Activated CD4-positive, alpha-beta T cell treated with anti-CD3 and anti-CD28 coated beads, Interleukin-2, Interleukin-6, amounts not matched to agents 100 ng/mL and 50 ng/mL, durations not matched to agents 16 hours and 8 hours (primary cell): ENCODE measurements around the gene KRTAP15-1.

Experiments
- DNase-seq: peaks from one replicate; pipeline ENCODE4 v3.0.0-alpha.2; 2020

KRTAP15-1 gene

GRCh38 chr21:30439975-30440374 lies at the start of gene KRTAP15-1:
TSS of gene KRTAP15-1 (plus strand) at chr21:30440275. CDS start at chr21:30440328, 53 bp downstream.
- no peak for DNase-seq

DNA sequence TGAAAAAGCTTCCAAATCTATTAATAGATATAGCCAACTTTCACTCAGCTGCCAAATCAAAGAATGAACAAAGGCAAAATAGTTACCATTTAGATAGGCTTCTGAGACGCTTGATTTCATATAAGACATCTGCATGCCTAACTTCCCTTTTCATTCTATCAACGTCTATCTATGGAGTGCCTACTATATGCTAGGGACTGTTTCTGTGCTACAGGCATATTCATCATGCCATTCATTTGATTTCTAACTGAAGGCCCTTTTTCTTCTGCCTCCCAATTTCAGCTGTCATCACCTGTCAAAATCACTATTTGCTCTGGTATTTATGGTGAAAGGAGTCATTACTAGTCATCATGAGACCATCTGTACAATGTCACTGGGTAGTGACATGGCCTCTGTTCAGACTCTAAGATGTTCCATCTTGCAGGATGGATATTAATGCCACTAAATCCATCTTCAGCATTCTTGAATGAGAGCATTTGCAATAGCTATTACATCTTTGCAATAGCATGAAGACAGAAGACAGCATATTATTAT lies 48.5 kb upstream of the KRTAP15-1 start:
- DNase-seq = no peak

GRCh38 chr21:30395731-30396130 lies 44.3 kb upstream of the KRTAP15-1 start, which contains the start of gene KRTAP13-1:
TSS of gene KRTAP13-1 (plus strand) at chr21:30396031. CDS start at chr21:30396087, 56 bp downstream.
- no peak for DNase-seq

- DNase-seq = peak; percentile 50
Observed at GRCh38 chr21:30408782-30409494, 31.1 kb upstream of the KRTAP15-1 start.

- DNase-seq = no peak
Observed at GRCh38 chr21:30415993-30416392, 24.1 kb upstream of the KRTAP15-1 start.

DNA sequence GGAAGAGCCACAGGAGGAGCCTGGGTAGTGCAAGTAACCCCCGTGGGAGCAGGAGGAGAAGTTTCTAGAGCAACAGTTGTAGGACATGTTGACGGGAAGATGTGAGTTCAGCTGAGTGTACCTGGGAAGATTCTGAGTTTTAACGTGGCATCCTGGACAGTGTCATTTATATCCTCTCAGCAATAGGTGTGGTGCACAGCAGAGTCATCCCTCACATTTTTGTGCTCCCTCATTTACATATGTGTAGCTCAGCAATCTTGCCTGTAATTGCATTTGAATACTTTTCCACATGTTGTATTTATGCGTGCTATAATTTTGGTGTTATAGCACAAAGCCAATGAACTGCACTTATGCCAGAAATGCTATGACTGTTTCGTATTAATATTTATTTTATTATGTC lies 14.2 kb upstream of the KRTAP15-1 start, which contains the start of gene KRTAP13-3:
TSS of gene KRTAP13-3 (minus strand) at position 101 of the 400 bp plus-strand sequence. CDS start at position 87, 14 bp downstream.
- no peak for DNase-seq

GRCh38 chr21:30426731-30427130 lies 13.3 kb upstream of the KRTAP15-1 start:
- DNase-seq = no peak

GRCh38 chr21:30430170-30430655 lies 9.9 kb upstream of the KRTAP15-1 start, which contains the start of gene KRTAP13-4:
TSS of gene KRTAP13-4 (plus strand) at chr21:30430220. CDS start at chr21:30430276, 56 bp downstream.
- no peak for DNase-seq

DNA sequence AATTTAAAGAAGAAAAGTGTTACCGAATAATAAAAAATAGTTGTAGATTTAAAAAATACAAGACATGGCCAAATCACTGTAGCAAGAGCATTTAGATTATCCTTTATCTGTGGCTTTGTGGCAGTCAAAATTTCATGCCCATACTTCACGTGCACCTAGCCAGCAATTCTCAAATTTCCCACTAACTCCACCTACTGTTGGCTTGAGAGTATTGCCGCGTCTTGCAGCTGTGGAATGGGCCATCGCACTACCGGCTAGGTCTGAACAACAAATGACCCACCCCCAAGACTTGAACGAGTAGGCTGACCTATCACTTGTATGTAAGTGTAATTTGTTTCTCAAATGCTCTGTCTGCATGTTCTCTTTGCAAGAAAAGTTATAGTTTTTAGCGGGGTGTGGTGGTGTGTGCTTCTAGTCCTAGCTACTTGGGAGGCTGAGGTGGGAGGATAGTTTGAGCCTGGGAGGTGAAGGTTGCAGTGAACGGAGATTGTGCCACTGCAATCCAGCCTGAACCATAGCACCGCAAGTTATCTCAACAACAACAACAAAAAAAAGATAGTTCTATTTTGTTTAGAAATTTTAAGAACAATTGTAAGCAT lies 5.9 kb upstream of the KRTAP15-1 start:
- peak; percentile 54 for DNase-seq

DNA sequence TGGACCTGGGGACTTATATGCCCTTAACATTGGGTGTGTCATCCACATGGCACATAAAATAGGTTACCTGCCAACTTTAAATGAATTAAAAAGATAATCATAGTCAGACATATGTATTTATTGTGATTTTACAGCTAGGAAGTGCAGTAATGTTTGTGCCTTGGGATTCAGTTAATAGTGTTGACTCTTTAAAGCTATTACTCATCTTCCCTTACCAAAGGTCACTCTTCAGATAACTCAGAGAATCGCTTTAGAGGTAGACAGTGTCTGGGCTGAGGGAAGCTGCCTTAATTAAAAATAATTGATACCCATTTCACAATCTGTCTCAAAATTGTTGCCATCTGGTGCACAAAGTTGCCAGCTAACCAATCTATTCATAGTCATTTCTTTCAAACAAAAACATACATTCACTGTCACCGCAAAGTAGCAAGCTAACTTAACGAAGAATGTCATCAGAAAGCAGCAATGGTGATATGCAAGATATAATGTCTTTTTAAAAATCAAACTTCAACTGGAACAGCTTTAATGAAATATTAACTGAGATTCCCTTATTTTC lies 3.0 kb upstream of the KRTAP15-1 start:
- DNase-seq = no peak

DNA sequence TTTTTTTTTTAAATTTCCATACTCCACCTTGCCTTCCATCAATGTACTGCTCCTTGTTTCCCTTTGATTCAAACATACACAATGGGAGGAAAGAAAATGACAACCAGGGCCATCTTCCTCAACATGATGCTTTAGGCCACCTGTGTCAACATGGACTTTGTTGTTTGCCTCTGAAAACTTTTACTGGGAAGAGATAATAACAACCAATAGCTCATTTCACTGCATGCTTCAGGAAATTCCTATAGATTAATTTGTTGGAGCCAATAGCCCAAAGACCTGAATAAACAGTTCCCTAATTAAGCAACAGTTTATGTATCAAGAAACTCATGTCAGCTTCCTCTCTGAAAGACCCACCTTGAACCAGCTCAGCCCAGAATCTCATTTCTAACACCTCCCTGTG lies 3.2 kb downstream of the KRTAP15-1 start:
- DNase-seq = no peak

DNA sequence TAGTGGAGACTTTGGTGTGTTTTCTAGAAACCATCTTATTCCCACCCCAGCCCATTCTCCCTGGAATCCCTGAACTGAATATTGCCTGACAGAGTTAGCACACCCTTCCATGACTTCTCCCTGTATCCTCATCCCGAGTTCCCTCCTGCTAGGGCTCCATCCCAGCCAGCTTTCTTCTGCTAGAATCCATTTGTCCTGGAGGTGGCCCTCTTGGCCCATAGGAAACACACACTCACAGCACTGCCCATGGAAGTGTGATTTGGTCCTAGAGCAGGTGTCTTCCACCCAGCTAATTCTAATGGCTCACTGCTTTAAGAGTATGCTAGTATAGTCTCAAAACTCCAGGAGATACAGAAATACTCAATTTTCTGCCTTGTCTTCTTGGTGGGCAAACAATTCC lies 4.1 kb downstream of the KRTAP15-1 start:
- no peak for DNase-seq

DNA sequence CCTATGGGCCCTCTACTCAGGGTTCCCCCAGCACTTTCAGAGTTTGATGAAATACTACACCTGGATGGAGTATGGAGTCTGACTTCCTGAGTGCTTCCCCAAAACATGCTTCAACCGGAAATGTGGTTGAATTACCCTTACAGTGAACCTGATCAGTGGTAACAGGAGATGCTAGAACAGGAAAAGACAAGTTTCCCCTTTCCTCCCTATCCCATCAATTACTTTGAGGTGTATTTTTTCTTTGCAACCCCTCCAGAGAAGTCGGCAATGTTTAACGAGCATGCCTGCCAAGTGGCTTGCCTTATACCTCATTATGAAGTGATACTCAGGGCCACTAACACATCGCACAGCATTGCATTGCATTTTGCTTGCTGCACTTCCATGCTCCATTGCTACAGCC lies 7.0 kb downstream of the KRTAP15-1 start:
- no peak for DNase-seq

DNA sequence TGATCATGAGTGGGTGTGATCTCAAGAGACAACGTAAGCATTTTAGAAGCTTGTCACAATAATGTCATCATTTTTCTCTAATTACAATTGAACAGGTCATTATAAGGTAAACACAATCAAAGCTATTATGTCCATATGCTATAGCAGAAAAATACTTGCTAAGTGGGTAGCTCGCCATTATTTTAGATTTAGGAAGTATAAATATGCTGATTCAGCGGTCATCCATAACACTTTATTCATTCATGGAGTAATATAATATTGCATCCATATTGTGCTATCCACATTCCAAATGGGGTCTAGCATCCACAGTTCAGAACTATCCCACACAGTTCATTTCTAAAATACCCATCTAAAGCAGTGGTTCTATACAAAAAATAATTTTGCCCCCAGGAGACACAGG lies 8.4 kb downstream of the KRTAP15-1 start:
- no peak for DNase-seq

- DNase-seq = peak; percentile 1
Observed at GRCh38 chr21:30463713-30464112, 23.6 kb downstream of the KRTAP15-1 start.

GRCh38 chr21:30468900-30469714 lies 29.0 kb downstream of the KRTAP15-1 start:
- DNase-seq = no peak

- no peak for DNase-seq
Observed at GRCh38 chr21:30478004-30478403, 37.9 kb downstream of the KRTAP15-1 start.

GRCh38 chr21:30479259-30479658 lies 39.2 kb downstream of the KRTAP15-1 start:
- no peak for DNase-seq

- no peak for DNase-seq
Observed at GRCh38 chr21:30480145-30480544, 40.1 kb downstream of the KRTAP15-1 start, which contains the start of gene KRTAP19-1. TSS of gene KRTAP19-1 (minus strand) at chr21:30480367. CDS start at chr21:30480317, 50 bp downstream.

DNA sequence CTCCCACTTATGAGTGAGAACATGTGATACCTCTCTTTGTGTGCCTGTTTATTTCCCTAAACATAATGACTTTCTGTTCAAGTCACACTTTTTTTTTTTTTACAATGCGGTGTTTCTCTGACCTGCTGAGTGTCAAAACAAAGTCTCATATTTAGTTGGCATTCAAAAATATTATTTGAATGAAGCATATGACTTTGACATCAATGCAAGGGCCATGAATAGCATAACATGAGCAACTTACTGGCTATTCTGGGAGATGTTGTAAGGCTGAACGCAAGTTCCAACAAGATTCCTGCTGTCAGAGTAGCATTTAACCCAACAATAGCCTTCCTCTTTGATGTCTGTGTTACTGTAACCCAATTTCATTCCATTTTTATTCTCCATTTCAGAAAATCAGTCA lies 42.1 kb downstream of the KRTAP15-1 start:
- DNase-seq = no peak

GRCh38 chr21:30486180-30486579 lies 46.1 kb downstream of the KRTAP15-1 start:
- no peak for DNase-seq

- DNase-seq = no peak
Observed at GRCh38 chr21:30487336-30487735, 47.3 kb downstream of the KRTAP15-1 start, which contains the start of gene KRTAP19-2. TSS of gene KRTAP19-2 (minus strand) at chr21:30487436. CDS start at chr21:30487348, 88 bp downstream.
